Activated naive CD4-positive, alpha-beta T cell treated with anti-CD3 and anti-CD28 coated beads, Interleukin-2, amount 50 U/mL, for 72 hours (primary cell): Measurements from ENCODE around the gene ISM1. TPM values are rescaled to one million over a fixed set of nuclear protein-coding genes. Genes with fewer than 3 reads are reported as not detected.
A peak's percentile ranks its signal among the peaks of the same experiment; 100 is the strongest.

Experiments used
- ATAC-seq, 2 donors: fragments of 150-1000 bp; cut with Tn5 transposase; 2 replicates each; pipeline ENCODE4 v1.10.0; 2021; ENCODE audit warnings: mild to moderate bottlenecking in 2 of 2, moderate library complexity in 2 of 2
- DNase-seq, 2 donors: peaks; one replicate each; pipeline ENCODE4 v3.0.0; 2021 to 2022; ENCODE audit warnings: low spot score in 2 of 2
- H3K27ac Mint-ChIP-seq, 2 donors: one replicate each; pipeline ENCODE4 v1.8.0; 2022; ENCODE audit warnings: mild to moderate bottlenecking in 2 of 2, mixed read lengths in 2 of 2
- H3K36me3 Mint-ChIP-seq, 2 donors: one replicate each; pipeline ENCODE4 v1.8.0; 2022; ENCODE audit warnings: mixed read lengths in 2 of 2
- H3K9me3 Mint-ChIP-seq, 2 donors: one replicate each; pipeline ENCODE4 v1.8.0; 2022; ENCODE audit warnings: mixed read lengths in 2 of 2
- total RNA-seq, 2 donors: library from RNA; stranded (reverse); gene quantifications; one replicate each; pipeline ENCODE4 v1.2.3, GENCODE V29; 2022

ISM1 gene
- total RNA-seq, 2 donors from 2014 or later, result 0.31 to 0.50 TPM

DNA sequence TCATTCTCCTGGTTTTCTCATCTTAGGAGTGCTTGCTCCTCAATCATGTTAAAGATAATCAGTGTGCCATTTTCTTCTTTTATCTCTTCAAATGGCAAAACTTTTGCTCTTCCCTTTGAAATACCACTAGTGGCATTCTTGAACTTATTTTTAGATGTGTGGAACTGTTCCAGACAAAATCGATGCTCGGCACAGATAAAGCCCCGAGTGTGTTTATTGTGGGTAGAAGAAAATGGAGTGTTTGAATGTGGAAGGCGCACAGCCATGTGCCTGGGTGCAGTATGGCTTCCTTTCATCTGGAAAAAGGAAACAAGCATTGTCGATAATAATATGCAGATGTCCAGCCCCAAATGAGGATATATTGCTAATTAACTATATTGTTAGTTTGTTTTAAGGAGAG, 42.4 kb downstream of the ISM1 start:
- DNase-seq (no peak), ATAC-seq (no peak)
- H3K27ac Mint-ChIP-seq, result no peak overlapping the region
- H3K36me3 Mint-ChIP-seq, result no peaks in the 10 kb centered on the region
- no peaks in the 10 kb centered on the region for H3K9me3 Mint-ChIP-seq

- Mint-ChIP-seq H3K36me3 (peaks cover 0 to 7% of the 10 kb centered on the region in 2 donors), H3K27ac (no peak overlapping the region), H3K9me3 (no peaks in the 10 kb centered on the region)
- ATAC-seq (no peak), DNase-seq (no peak)
Observed at GRCh38 chr20:13264907-13265306, 43.8 kb downstream of the ISM1 start.

DNA sequence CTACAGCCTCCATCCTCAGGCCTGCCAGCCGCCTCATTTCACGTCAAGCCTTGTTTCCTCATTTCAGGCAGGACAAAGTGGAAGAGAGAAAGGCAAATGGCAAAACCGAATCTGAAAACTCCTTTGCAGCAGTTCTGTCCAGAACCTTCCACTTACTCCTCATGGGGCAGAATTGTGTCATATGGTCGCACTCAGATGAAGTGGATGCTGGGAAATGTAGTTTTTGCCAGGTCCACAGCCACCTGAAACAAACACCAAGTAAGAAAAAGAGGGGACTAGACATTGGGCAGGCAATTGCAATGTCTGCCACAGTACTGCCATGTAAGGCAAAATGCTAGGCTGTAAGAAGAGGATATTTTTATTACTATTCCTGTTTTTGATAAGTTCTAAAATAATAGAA, 44.9 kb downstream of the ISM1 start:
- no peaks in the 10 kb centered on the region for H3K9me3 Mint-ChIP-seq
- DNase-seq (no peak), ATAC-seq (no peak)
- H3K36me3 Mint-ChIP-seq, result peaks cover 0 to 14% of the 10 kb centered on the region in 2 donors
- no peak overlapping the region for H3K27ac Mint-ChIP-seq

GRCh38 chr20:13267231-13267630, 46.2 kb downstream of the ISM1 start:
- ATAC-seq, result no peak
- Mint-ChIP-seq H3K9me3 (no peaks in the 10 kb centered on the region), H3K36me3 (peaks cover 0 to 18% of the 10 kb centered on the region in 2 donors), H3K27ac (no peak overlapping the region)
- no peak for DNase-seq

DNA sequence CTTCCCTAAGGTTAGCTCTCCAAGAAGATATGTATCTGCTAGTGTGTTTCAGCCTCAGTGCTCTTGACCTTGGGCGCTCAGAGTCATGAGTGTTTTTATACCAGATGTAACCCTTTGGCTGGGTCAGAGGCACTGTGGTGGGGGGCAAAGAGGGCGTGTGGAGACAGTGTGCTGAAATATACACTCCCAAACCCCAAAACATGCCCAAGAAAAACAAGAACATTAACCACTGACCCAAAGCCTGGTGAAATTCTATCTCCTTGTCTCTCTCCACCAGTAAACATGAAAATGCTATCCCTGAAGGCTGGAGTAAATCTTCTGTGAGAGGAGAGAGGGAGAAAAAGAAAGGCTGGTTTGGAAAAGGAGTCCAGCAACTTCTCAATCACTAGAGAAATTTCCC, 47.9 kb downstream of the ISM1 start:
- Mint-ChIP-seq H3K27ac (no peak overlapping the region), H3K36me3 (peaks cover 0 to 18% of the 10 kb centered on the region in 2 donors), H3K9me3 (no peaks in the 10 kb centered on the region)
- no peak for ATAC-seq
- DNase-seq, result no peak

GRCh38 chr20:13270211-13270610, 49.1 kb downstream of the ISM1 start:
- Mint-ChIP-seq H3K27ac (no peak overlapping the region), H3K36me3 (peaks cover 0 to 18% of the 10 kb centered on the region in 2 donors), H3K9me3 (no peaks in the 10 kb centered on the region)
- no peak for DNase-seq
- ATAC-seq, result no peak

GRCh38 chr20:13271098-13271497, 50.0 kb downstream of the ISM1 start:
- no peak for ATAC-seq
- no peaks in the 10 kb centered on the region for H3K9me3 Mint-ChIP-seq
- DNase-seq, result no peak
- no peak overlapping the region for H3K27ac Mint-ChIP-seq
- peaks cover 0 to 18% of the 10 kb centered on the region in 2 donors for H3K36me3 Mint-ChIP-seq

GRCh38 chr20:13271977-13272975, 51.2 kb downstream of the ISM1 start:
- DNase-seq (no peak), ATAC-seq (no peak)
- peaks cover 0 to 18% of the 10 kb centered on the region in 2 donors for H3K36me3 Mint-ChIP-seq
- H3K9me3 Mint-ChIP-seq, result no peaks in the 10 kb centered on the region
- H3K27ac Mint-ChIP-seq, result peak overlapping the region in 1 of 2 donors; percentile 2

DNA sequence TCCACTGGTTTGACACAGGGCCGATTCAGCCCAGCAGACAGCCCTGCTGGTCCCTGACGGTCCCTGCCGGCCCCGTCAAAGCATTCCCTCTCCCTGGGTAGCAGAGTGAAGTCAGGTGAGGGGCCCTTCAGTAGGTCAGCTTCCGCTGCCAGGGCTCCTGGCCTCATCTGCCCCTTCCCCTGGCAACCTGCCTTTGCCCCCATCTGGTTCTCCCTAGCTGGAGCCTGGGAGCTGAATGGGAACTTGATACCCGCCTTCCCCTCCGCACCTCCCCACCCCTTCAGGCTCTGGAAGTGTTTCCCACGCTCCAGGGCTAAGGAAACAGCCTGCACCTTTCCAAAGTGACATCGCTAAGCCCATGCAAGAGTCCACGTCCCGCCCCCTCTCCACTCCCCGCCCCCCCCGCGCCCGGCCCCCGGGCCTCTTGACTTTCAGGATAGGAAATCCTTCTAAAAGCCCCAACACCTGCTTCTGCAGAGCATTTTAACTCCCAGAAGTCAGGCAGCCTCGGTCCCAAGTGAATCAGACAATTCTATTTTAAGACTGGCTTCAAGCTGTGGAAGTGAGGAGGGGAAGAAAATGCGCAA, 53.3 kb downstream of the ISM1 start:
- Mint-ChIP-seq H3K9me3 (no peaks in the 10 kb centered on the region), H3K36me3 (peaks cover 0 to 17% of the 10 kb centered on the region in 2 donors), H3K27ac (no peak overlapping the region)
- no peak for DNase-seq
- ATAC-seq, result no peak

DNA sequence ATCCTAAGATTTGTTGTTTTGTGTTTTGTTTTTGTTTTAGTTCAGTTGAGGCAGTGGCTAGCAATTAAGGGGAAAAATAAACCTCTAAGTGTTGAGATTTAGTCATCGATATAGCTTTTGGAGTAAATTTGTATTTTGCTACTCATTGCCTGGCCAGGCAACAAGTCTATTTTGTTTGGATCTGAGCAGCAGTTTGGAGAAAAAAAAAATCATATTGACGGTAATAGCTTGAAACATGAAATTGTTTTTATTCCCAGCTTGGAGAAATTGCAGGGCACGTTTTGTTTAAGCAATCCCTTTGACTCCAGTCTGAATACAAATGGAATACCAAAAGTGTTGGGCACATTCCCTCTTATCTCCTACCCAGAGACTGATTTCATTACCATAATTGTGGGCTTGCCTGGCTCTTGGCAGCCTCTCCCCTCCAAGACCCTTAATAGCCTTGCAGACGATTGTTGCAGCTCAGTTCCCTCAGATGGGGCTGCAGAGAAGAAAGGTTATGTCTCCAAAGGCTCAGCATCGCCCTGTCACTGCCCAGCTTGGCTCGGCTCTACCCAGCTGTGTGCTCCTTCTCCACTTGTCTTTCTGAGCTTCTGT, 56.0 kb downstream of the ISM1 start:
- Mint-ChIP-seq H3K36me3 (peaks cover 0 to 12% of the 10 kb centered on the region in 2 donors), H3K27ac (no peak overlapping the region), H3K9me3 (no peaks in the 10 kb centered on the region)
- no peak for ATAC-seq
- DNase-seq, result no peak

DNA sequence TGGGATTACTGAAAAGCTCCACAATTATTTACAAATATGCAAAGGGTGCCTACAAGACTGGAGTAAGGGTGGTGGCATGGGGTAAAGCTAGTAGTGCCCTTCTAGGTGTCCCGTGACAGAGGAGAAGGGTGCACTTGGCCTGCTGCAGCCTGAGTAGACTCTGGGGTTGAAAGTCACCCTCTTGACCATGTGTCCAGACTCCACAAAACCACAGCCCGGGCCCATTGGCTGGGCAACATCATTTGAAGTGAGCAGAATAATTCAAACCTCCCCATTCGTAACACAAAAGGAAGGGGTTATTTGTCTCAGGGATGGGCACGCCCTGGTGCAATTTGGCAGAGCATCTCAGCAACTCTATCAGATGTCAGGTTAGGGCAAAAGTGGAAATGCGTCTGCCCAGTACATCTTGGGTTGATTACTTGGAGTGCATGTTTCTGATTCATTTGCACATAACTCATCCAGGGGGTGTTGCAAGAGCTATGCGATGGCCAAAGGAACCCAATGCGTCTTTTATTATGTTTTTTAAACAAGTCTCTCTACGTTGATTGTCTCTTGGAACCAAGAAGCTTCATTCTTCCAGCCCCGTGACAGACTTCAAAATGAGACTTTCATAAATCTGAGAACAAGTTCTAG, 56.7 kb downstream of the ISM1 start:
- Mint-ChIP-seq H3K27ac (peak overlapping the region in 1 of 2 donors; percentile 20), H3K36me3 (peaks cover 0 to 12% of the 10 kb centered on the region in 2 donors), H3K9me3 (no peaks in the 10 kb centered on the region)
- ATAC-seq (no peak), DNase-seq (no peak)

- no peaks in the 10 kb centered on the region for H3K9me3 Mint-ChIP-seq
- H3K36me3 Mint-ChIP-seq, result peaks cover 0 to 12% of the 10 kb centered on the region in 2 donors
Observed at GRCh38 chr20:13278812-13279570, 57.9 kb downstream of the ISM1 start.

DNA sequence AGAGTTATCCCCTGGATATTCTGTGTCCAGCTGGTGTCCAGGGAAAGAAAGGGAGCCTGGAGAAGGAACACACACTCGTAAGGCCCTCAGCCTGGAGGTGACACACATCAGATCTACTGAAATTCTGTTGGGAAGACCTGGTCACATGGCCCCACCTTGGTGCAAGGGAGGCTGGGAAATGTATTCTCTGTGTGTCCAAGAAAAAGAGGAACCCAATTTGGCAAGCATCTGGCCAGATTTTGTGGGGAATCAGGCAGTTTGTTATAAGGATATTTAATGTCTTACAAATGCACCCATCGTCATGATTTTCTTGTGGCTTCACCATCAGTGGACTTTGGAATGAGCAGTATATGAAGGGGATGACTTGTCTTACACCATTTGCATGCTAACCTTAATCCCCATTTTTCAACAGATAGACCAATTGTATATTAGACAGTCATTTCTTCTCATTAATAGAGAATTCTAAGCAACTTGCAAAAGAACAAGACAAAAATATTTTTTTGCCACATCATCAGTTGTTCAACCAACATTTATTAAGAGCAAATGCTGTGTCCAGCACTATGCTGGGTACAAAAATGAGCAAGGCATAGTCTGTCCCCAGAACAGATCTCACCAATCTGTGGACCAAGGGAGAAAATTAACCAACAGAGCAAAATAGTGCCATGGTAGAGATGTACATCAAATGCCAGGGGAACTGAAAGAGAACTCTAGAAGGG, 59.7 kb downstream of the ISM1 start:
- no peaks in the 10 kb centered on the region for H3K9me3 Mint-ChIP-seq
- no peak for ATAC-seq

More at GRCh38 chr20:13278812-13279570, 57.9 kb downstream of the ISM1 start:
- no peak for DNase-seq
- H3K27ac Mint-ChIP-seq, result no peak overlapping the region
- ATAC-seq, result no peak

DNA sequence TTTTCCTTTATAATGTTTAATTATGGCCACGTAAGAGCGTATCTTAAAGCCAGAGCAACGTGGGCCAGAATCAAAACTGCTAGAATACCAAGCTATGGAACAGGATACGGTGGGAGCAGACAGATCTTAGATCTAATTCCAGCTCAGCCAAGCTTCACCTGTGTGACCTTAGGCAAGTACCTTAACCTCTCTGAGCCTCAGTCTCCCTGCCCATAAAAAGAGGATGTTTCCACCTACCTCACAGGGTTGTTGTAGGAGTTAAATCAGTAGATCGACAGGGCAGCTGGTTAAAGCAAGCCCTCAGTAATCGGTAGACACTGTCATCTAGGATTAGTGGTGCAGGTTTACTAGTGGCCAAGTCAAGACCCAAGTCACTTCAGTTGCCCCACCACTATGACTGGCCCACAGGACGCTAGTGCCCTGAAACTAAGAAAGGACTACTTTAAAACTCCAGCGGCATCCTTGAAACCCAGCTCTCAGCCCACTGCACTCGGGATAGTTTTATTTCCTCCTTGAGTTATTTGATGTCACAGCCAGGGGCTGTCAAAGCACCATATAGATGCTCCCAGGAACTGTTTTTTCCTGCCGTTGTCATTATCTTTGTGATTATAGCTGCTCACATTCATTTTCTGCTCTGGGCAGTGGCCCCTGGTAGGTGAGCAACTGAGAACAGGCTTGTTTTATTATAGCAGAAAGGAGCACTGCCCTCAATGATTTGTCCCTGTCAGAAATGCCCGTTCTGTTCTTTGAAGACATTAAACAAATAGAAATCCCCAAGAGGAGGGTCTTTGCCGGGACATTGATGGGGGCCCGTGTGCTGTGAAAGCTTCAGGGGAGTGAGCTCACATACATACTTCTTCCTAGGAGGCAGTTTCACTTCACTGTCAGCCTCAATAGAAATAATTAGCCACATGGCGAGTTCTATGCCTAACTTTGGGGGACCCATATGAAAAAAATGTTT, 63.1 kb downstream of the ISM1 start:
- peaks cover 0 to 12% of the 10 kb centered on the region in 2 donors for H3K36me3 Mint-ChIP-seq
- DNase-seq (no peak), ATAC-seq (no peak)
- H3K27ac Mint-ChIP-seq, result no peak overlapping the region
- no peaks in the 10 kb centered on the region for H3K9me3 Mint-ChIP-seq

More for the DNA sequence above, 59.7 kb downstream of the ISM1 start:
- no peak for DNase-seq
- peaks cover 0 to 12% of the 10 kb centered on the region in 2 donors for H3K36me3 Mint-ChIP-seq
- H3K27ac Mint-ChIP-seq, result no peak overlapping the region

GRCh38 chr20:13284830-13285229, 63.8 kb downstream of the ISM1 start:
- Mint-ChIP-seq H3K9me3 (no peaks in the 10 kb centered on the region), H3K36me3 (peaks cover 0 to 8% of the 10 kb centered on the region in 2 donors), H3K27ac (no peak overlapping the region)
- no peak for DNase-seq
- ATAC-seq, result no peak
